Measurements from ENCODE around the gene GFPT1. TPM values are rescaled to one million over a fixed set of nuclear protein-coding genes. Genes with fewer than 3 reads are reported as not detected.

The GFPT1 gene
- total and polyA plus RNA-seq, 4 donors = 14.7 to 42.6 (median 18.1) TPM

DNA sequence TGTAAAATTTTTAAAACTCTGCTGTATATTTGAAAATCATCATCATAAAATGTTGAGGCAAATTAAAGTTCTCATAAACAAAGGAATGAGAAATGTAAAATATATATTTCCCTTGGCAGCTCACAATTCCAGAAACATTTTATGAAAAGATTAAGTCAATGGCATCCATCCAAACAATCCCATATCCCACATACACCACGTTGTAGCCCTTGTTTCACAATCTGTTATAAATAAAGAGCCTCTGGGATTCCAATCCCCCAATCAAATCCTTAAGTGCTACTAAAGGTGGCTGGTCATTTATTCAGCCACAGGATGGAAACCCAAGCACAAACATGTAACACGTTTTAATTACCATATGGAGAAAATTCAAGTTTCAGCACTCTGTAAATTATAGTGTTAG, 51.7 kb downstream of the GFPT1 start:
- Histone ChIP-seq H3K9me3 (ENCODE audit: control insufficient read depth in 4 of 4, low read length in 3 of 4) (no peaks in the 10 kb centered on the region), H3K27ac (ENCODE audit: low read depth in 1 of 2, low read length in 2 of 2) (no peak overlapping the region), H3K36me3 (ENCODE audit: control insufficient read depth in 4 of 4, insufficient read depth in 3 of 4, low read depth in 1 of 4, low read length in 3 of 4) (peaks cover 9 to 48% (median 28%) of the 10 kb centered on the region in 4 donors), H3K9ac (ENCODE audit: low read depth in 1 of 2, low read length in 2 of 2) (no peak overlapping the region), H3K4me3 (ENCODE audit: low read depth in 1 of 3, low read length in 3 of 3) (no peak overlapping the region), H3K27me3 (ENCODE audit: control insufficient read depth in 4 of 4, insufficient read depth in 4 of 4, low read length in 3 of 4) (no peaks in the 10 kb centered on the region), H3K4me1 (ENCODE audit: control insufficient read depth in 4 of 4, insufficient read depth in 4 of 4, low read length in 3 of 4) (no peaks in the 10 kb centered on the region)
- WGBS = 74% methylated on average over 2 of the region's 2 CpGs
- TF ChIP-seq FOXA2 (IDR thresholded peaks at IDR 0.05) (no peak), HNF4G (IDR thresholded peaks at IDR 0.05) (no peak), TAF1 (conservative IDR thresholded peaks at IDR 0.05) (no peak)
- DNase-seq (ENCODE audit: low spot score) = no peak

GRCh38 chr2:69333352-69333751, 53.7 kb downstream of the GFPT1 start:
- H3K36me3 ChIP-seq (ENCODE audit: control insufficient read depth in 4 of 4, insufficient read depth in 3 of 4, low read depth in 1 of 4, low read length in 3 of 4) = peaks cover 7 to 48% (median 39%) of the 10 kb centered on the region in 4 donors

GRCh38 chr2:69330781-69331180, 56.2 kb downstream of the GFPT1 start:
- Histone ChIP-seq H3K36me3 (ENCODE audit: control insufficient read depth in 4 of 4, insufficient read depth in 3 of 4, low read depth in 1 of 4, low read length in 3 of 4) (peaks cover 12 to 59% (median 46%) of the 10 kb centered on the region in 4 donors), H3K4me3 (ENCODE audit: low read depth in 1 of 3, low read length in 3 of 3) (no peak overlapping the region)
- WGBS = 88% methylated on average over 2 of the region's 2 CpGs

More at GRCh38 chr2:69333352-69333751, 53.7 kb downstream of the GFPT1 start:
- Histone ChIP-seq H3K27me3 (ENCODE audit: control insufficient read depth in 4 of 4, insufficient read depth in 4 of 4, low read length in 3 of 4) (no peaks in the 10 kb centered on the region), H3K4me3 (ENCODE audit: low read depth in 1 of 3, low read length in 3 of 3) (no peak overlapping the region), H3K9me3 (ENCODE audit: control insufficient read depth in 4 of 4, low read length in 3 of 4) (no peaks in the 10 kb centered on the region), H3K9ac (ENCODE audit: low read depth in 1 of 2, low read length in 2 of 2) (no peak overlapping the region), H3K4me1 (ENCODE audit: control insufficient read depth in 4 of 4, insufficient read depth in 4 of 4, low read length in 3 of 4) (no peaks in the 10 kb centered on the region), H3K27ac (ENCODE audit: low read depth in 1 of 2, low read length in 2 of 2) (no peak overlapping the region)
- 95% methylated on average over 2 of the region's 2 CpGs for WGBS
- TF ChIP-seq RAD21 (IDR thresholded peaks at IDR 0.05) (no peak), EGR1 (IDR thresholded peaks at IDR 0.05; ENCODE audit: low read depth in 2 of 2) (no peak), YY1 (IDR thresholded peaks at IDR 0.05) (no peak), JUND (IDR thresholded peaks at IDR 0.05) (no peak), FOXA1 (IDR thresholded peaks at IDR 0.05) (no peak)
- TF ChIP-seq, protein P1, sequence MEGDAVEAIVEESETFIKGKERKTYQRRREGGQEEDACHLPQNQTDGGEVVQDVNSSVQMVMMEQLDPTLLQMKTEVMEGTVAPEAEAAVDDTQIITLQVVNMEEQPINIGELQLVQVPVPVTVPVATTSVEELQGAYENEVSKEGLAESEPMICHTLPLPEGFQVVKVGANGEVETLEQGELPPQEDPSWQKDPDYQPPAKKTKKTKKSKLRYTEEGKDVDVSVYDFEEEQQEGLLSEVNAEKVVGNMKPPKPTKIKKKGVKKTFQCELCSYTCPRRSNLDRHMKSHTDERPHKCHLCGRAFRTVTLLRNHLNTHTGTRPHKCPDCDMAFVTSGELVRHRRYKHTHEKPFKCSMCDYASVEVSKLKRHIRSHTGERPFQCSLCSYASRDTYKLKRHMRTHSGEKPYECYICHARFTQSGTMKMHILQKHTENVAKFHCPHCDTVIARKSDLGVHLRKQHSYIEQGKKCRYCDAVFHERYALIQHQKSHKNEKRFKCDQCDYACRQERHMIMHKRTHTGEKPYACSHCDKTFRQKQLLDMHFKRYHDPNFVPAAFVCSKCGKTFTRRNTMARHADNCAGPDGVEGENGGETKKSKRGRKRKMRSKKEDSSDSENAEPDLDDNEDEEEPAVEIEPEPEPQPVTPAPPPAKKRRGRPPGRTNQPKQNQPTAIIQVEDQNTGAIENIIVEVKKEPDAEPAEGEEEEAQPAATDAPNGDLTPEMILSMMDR (IDR thresholded peaks at IDR 0.05; ENCODE audit: low read depth, low read length, missing input control) = no peak
- TF ChIP-seq, protein P2, sequence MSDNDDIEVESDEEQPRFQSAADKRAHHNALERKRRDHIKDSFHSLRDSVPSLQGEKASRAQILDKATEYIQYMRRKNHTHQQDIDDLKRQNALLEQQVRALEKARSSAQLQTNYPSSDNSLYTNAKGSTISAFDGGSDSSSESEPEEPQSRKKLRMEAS (IDR thresholded peaks at IDR 0.05) = no peak
- no peak for DNase-seq (ENCODE audit: low spot score)

More at GRCh38 chr2:69330781-69331180, 56.2 kb downstream of the GFPT1 start:
- H3K27ac ChIP-seq (ENCODE audit: low read depth in 1 of 2, low read length in 2 of 2) = no peak overlapping the region
- H3K9me3 ChIP-seq (ENCODE audit: control insufficient read depth in 4 of 4, low read length in 3 of 4) = no peaks in the 10 kb centered on the region
- H3K9ac ChIP-seq (ENCODE audit: low read depth in 1 of 2, low read length in 2 of 2) = no peak overlapping the region
- DNase-seq (ENCODE audit: low spot score) = no peak
- no peaks in the 10 kb centered on the region for H3K27me3 ChIP-seq (ENCODE audit: control insufficient read depth in 4 of 4, insufficient read depth in 4 of 4, low read length in 3 of 4)
- TF ChIP-seq GABPA (IDR thresholded peaks at IDR 0.05 in 1 of 2, conservative IDR thresholded peaks at IDR 0.05 in 1 of 2) (no peak), HNF4A (conservative IDR thresholded peaks at IDR 0.05) (no peak), HNF4G (IDR thresholded peaks at IDR 0.05) (no peak), FOXA2 (IDR thresholded peaks at IDR 0.05) (no peak), JUND (IDR thresholded peaks at IDR 0.05) (no peak), RAD21 (IDR thresholded peaks at IDR 0.05) (no peak), ATF3 (IDR thresholded peaks at IDR 0.05) (no peak), YY1 (IDR thresholded peaks at IDR 0.05) (no peak), REST (IDR thresholded peaks at IDR 0.05) (no peak), SP1 (IDR thresholded peaks at IDR 0.05) (no peak), TAF1 (conservative IDR thresholded peaks at IDR 0.05) (no peak), EGR1 (IDR thresholded peaks at IDR 0.05; ENCODE audit: low read depth in 2 of 2) (no peak)
- TF ChIP-seq, protein P2 (IDR thresholded peaks at IDR 0.05) = no peak
- no peaks in the 10 kb centered on the region for H3K4me1 ChIP-seq (ENCODE audit: control insufficient read depth in 4 of 4, insufficient read depth in 4 of 4, low read length in 3 of 4)

Data from liver (tissue), 9 donors.